Measurements from ENCODE around the gene RPL3.
A peak's percentile ranks its signal among the peaks of the same experiment; 100 is the strongest.
"Not testable (repeated sequence)": the region's sequence is repeated elsewhere in the genome, so short reads cannot be mapped to it uniquely, and the experiment has no call there.

The RPL3 gene

GRCh38 chr22:39332441-39333064 lies 13.1 kb upstream of the RPL3 start:
- no peaks in the 10 kb centered on the region for H3K36me3 ChIP-seq (ENCODE audit: insufficient read depth, low read length)
- no peaks in the 10 kb centered on the region for H3K4me1 ChIP-seq (ENCODE audit: insufficient read depth, low read length)
- no peak overlapping the region for H3K9ac ChIP-seq (ENCODE audit: low read length)
- H3K27me3 ChIP-seq (ENCODE audit: control insufficient read depth in 1 of 2, insufficient read depth in 2 of 2, low read length in 2 of 2), result no peaks in the 10 kb centered on the region
- H3K27ac ChIP-seq (ENCODE audit: low read depth, low read length), result no peak overlapping the region
- H3K9me3 ChIP-seq (ENCODE audit: low read length), result no peaks in the 10 kb centered on the region
- no peak overlapping the region for H3K4me3 ChIP-seq (ENCODE audit: low read depth in 1 of 2, low read length in 2 of 2)

- H3K9ac ChIP-seq (ENCODE audit: low read length), result not testable (repeated sequence)
These were observed 11.1 kb upstream of the RPL3 start for GRCh38 chr22:39330553-39330952.

GRCh38 chr22:39327995-39328754 lies 8.8 kb upstream of the RPL3 start:
- no peaks in the 10 kb centered on the region for H3K27me3 ChIP-seq (ENCODE audit: control insufficient read depth in 1 of 2, insufficient read depth in 2 of 2, low read length in 2 of 2)
- H3K4me1 ChIP-seq (ENCODE audit: insufficient read depth, low read length), result no peaks in the 10 kb centered on the region
- H3K9ac ChIP-seq (ENCODE audit: low read length), result no peak overlapping the region
- no peaks in the 10 kb centered on the region for H3K36me3 ChIP-seq (ENCODE audit: insufficient read depth, low read length)
- no peak overlapping the region for H3K27ac ChIP-seq (ENCODE audit: low read depth, low read length)
- H3K9me3 ChIP-seq (ENCODE audit: low read length), result no peaks in the 10 kb centered on the region
- H3K4me3 ChIP-seq (ENCODE audit: low read depth in 1 of 2, low read length in 2 of 2), result no peak overlapping the region

More at GRCh38 chr22:39330553-39330952, 11.1 kb upstream of the RPL3 start:
- H3K36me3 ChIP-seq (ENCODE audit: insufficient read depth, low read length); H3K4me1 ChIP-seq (ENCODE audit: insufficient read depth, low read length); H3K4me3 ChIP-seq (ENCODE audit: low read depth in 1 of 2, low read length in 2 of 2); H3K27me3 ChIP-seq (ENCODE audit: control insufficient read depth in 1 of 2, insufficient read depth in 2 of 2, low read length in 2 of 2); H3K27ac ChIP-seq (ENCODE audit: low read depth, low read length); H3K9me3 ChIP-seq (ENCODE audit: low read length): not testable (repeated sequence)

- Histone ChIP-seq H3K36me3 (ENCODE audit: insufficient read depth, low read length) (no peaks in the 10 kb centered on the region), H3K27ac (ENCODE audit: low read depth, low read length) (no peak overlapping the region), H3K4me1 (ENCODE audit: insufficient read depth, low read length) (no peaks in the 10 kb centered on the region), H3K9me3 (ENCODE audit: low read length) (no peaks in the 10 kb centered on the region), H3K9ac (ENCODE audit: low read length) (no peak overlapping the region), H3K27me3 (ENCODE audit: control insufficient read depth in 1 of 2, insufficient read depth in 2 of 2, low read length in 2 of 2) (no peaks in the 10 kb centered on the region), H3K4me3 (ENCODE audit: low read depth in 1 of 2, low read length in 2 of 2) (no peak overlapping the region)
These were observed 6.0 kb upstream of the RPL3 start for GRCh38 chr22:39325392-39325932.

DNA sequence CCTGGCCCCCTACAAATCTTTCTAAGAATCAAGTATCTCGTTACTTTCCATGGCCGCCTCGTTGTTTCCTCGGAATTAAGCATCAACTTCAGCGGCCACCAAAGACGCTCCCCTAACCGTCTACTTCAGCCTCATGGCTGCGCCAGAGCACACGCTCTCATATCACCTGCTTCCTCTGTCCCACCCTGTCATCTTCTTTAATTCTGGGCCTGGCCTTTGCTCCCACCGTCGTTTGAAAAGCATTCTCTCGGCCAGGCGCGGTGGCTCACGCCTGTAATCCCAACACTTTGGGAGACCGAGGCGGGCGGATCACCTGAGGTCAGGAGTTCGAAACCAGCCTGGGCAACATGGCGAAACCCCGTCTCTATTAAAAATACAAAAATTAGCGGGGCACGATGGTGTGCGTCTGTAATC lies 1.2 kb upstream of the RPL3 start:
- not testable (repeated sequence) for H3K9ac ChIP-seq (ENCODE audit: low read length); H3K9me3 ChIP-seq (ENCODE audit: low read length); H3K4me3 ChIP-seq (ENCODE audit: low read depth in 1 of 2, low read length in 2 of 2); H3K27me3 ChIP-seq (ENCODE audit: control insufficient read depth in 1 of 2, insufficient read depth in 2 of 2, low read length in 2 of 2)
- peaks cover 30% of the 10 kb centered on the region for H3K36me3 ChIP-seq (ENCODE audit: insufficient read depth, low read length)
- peaks cover 29% of the 10 kb centered on the region for H3K4me1 ChIP-seq (ENCODE audit: insufficient read depth, low read length)
- peak overlapping the region; percentile 100 for H3K27ac ChIP-seq (ENCODE audit: low read depth, low read length)

DNA sequence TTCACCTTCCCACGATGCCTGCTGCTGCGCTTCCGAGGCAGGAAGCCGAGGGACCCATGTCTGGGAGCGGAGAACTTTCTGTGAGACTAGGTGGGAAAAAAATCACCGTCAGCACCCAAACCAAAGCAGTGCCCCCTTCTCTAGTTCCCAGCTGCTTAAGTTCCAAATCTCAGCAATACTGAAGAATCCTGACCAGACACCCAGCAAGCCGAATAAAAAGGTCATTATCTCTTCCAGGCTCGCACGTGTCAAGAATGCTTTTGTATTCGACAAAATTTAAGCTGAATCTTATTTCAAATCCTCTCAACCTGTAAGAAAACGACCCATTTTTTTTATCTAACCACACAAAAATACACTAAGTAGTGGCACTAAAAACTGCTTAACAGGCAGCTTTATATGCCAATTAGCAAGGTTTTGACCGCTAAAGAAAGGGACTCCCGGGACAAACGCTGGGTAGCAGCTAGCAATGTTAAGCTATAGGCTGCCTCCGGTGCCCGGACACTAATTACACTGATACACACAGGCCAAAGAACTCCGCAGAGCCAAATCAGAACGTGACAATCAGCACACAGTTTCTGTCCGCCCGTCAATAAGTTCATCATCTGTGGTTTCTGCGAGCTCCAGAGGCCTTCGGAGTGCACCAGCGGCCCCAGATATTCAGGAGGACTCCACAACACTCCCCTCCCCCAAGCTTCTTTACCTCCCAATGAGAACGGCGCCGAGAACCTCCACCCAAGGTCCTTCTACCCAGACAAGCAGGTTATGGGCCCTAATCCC lies 728 bp downstream of the RPL3 start:
- peak overlapping the region; percentile 98 for H3K9ac ChIP-seq (ENCODE audit: low read length)
- H3K9me3 ChIP-seq (ENCODE audit: low read length), result no peaks in the 10 kb centered on the region
- H3K36me3 ChIP-seq (ENCODE audit: insufficient read depth, low read length), result peaks cover 49% of the 10 kb centered on the region
- H3K27ac ChIP-seq (ENCODE audit: low read depth, low read length), result peak overlapping the region; percentile 62
- H3K27me3 ChIP-seq (ENCODE audit: control insufficient read depth in 1 of 2, insufficient read depth in 2 of 2, low read length in 2 of 2), result no peaks in the 10 kb centered on the region
- H3K4me3 ChIP-seq (ENCODE audit: low read depth in 1 of 2, low read length in 2 of 2), result peak overlapping the region; percentile 53 to 71
- H3K4me1 ChIP-seq (ENCODE audit: insufficient read depth, low read length), result peaks cover 33% of the 10 kb centered on the region

- Histone ChIP-seq H3K27me3 (ENCODE audit: control insufficient read depth in 1 of 2, insufficient read depth in 2 of 2, low read length in 2 of 2) (no peaks in the 10 kb centered on the region), H3K27ac (ENCODE audit: low read depth, low read length) (peak overlapping the region; percentile 62), H3K9ac (ENCODE audit: low read length) (peak overlapping the region; percentile 98), H3K4me1 (ENCODE audit: insufficient read depth, low read length) (peaks cover 34% of the 10 kb centered on the region), H3K36me3 (ENCODE audit: insufficient read depth, low read length) (peaks cover 57% of the 10 kb centered on the region), H3K4me3 (ENCODE audit: low read depth in 1 of 2, low read length in 2 of 2) (peak overlapping the region in 1 of 2 donors; percentile 71), H3K9me3 (ENCODE audit: low read length) (no peaks in the 10 kb centered on the region)
These were observed 1.5 kb downstream of the RPL3 start for GRCh38 chr22:39317775-39318506.

DNA sequence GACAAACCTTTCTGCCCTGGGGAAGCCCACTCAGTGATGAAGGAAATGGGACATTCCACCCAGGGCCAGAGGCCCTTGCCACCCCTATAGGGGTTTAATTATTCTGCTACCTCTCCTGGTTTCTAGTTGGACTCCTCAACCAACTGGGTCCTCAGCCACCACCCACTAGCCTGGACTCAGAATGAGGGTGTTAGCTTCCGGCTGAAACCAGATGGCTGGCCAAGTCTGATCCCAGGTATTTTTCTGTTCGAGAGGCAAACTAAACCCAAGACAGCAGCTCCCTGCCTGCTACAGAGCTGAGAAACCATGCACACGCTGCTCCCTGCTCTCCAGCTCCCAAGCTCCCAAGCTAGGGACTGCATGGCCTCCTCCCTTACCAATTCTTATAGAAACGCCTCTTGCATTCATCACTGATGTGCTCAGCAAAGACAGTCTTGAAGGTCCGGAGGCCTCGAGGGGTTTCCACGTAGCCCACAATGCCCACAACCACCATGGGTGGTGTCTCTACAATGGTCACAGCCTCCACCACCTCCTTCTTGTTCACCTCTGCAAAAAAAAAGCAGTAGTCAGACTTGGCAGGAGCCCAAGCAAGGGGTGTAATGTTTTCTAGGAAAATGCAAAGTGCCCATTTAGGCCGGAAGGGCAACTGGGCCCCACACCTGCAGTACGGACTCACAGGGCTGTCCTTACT lies 2.2 kb downstream of the RPL3 start:
- peak overlapping the region; percentile 25 for H3K27ac ChIP-seq (ENCODE audit: low read depth, low read length)
- peak overlapping the region; percentile 98 for H3K9ac ChIP-seq (ENCODE audit: low read length)
- peak overlapping the region in 1 of 2 donors; percentile 25 for H3K4me3 ChIP-seq (ENCODE audit: low read depth in 1 of 2, low read length in 2 of 2)
- H3K36me3 ChIP-seq (ENCODE audit: insufficient read depth, low read length), result peaks cover 64% of the 10 kb centered on the region
- H3K9me3 ChIP-seq (ENCODE audit: low read length), result no peaks in the 10 kb centered on the region
- H3K4me1 ChIP-seq (ENCODE audit: insufficient read depth, low read length), result peaks cover 34% of the 10 kb centered on the region
- no peaks in the 10 kb centered on the region for H3K27me3 ChIP-seq (ENCODE audit: control insufficient read depth in 1 of 2, insufficient read depth in 2 of 2, low read length in 2 of 2)

DNA sequence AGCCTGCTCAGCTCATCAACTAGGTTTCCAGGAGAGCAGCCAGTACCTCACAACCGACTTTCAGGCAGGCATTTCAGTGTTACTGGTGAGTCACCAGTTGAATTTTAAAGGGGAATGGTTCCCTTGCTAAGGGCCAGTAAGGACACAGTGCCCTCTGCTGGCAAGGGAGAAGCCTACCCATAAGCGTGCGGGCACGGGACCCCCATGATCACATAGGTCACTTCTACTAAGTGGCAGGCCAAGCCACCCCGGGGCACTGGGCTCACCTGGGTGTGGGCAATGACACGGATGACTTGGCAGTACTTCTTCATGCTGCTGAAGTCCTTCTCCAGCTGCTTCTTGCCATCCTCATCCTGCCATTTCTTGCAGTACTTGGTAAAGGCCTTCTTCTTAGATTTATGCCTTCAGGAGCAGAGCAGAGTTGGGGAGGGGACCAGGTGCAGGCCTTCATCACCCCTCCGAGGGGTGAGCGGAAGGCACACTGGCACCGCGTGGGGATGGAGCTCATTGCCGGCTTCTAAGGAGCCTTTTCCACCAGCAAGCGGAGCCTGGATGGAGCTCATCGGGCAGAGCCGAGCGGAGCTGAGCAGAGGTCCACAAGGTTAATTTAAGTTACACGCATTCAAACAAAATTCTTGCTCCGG lies 2.9 kb downstream of the RPL3 start:
- no peak overlapping the region for H3K27ac ChIP-seq (ENCODE audit: low read depth, low read length)
- no peaks in the 10 kb centered on the region for H3K9me3 ChIP-seq (ENCODE audit: low read length)
- no peak overlapping the region for H3K4me3 ChIP-seq (ENCODE audit: low read depth in 1 of 2, low read length in 2 of 2)
- peaks cover 34% of the 10 kb centered on the region for H3K4me1 ChIP-seq (ENCODE audit: insufficient read depth, low read length)
- no peaks in the 10 kb centered on the region for H3K27me3 ChIP-seq (ENCODE audit: control insufficient read depth in 1 of 2, insufficient read depth in 2 of 2, low read length in 2 of 2)
- peaks cover 71% of the 10 kb centered on the region for H3K36me3 ChIP-seq (ENCODE audit: insufficient read depth, low read length)
- H3K9ac ChIP-seq (ENCODE audit: low read length), result no peak overlapping the region

DNA sequence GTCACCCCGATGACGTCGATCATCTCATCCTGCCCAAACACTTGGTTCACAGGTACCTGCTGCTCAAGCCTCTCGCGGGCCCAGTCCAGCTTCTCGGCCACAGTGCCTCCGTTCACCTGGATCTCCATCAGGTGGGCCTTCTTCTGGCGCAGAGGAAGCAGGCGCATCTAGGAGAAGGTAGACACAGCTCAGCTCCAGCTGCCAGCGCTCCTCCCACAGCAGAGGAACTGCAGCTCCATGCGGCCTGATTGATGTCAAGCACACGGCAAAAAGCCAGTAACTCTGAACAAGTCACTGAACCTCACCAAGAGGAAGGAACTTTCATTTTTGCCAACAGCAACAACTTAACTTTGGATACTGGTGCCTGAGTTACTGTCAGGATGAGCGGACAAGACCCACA lies 4.0 kb downstream of the RPL3 start:
- peaks cover 72% of the 10 kb centered on the region for H3K36me3 ChIP-seq (ENCODE audit: insufficient read depth, low read length)
- H3K9me3 ChIP-seq (ENCODE audit: low read length), result no peaks in the 10 kb centered on the region
- no peak overlapping the region for H3K9ac ChIP-seq (ENCODE audit: low read length)
- H3K4me3 ChIP-seq (ENCODE audit: low read depth in 1 of 2, low read length in 2 of 2), result no peak overlapping the region
- no peak overlapping the region for H3K27ac ChIP-seq (ENCODE audit: low read depth, low read length)
- peaks cover 34% of the 10 kb centered on the region for H3K4me1 ChIP-seq (ENCODE audit: insufficient read depth, low read length)
- H3K27me3 ChIP-seq (ENCODE audit: control insufficient read depth in 1 of 2, insufficient read depth in 2 of 2, low read length in 2 of 2), result no peaks in the 10 kb centered on the region

All from muscle layer of colon (tissue), 2 donors.